ENCODE measurements around the gene ATOSB.

Gene ATOSB

DNA sequence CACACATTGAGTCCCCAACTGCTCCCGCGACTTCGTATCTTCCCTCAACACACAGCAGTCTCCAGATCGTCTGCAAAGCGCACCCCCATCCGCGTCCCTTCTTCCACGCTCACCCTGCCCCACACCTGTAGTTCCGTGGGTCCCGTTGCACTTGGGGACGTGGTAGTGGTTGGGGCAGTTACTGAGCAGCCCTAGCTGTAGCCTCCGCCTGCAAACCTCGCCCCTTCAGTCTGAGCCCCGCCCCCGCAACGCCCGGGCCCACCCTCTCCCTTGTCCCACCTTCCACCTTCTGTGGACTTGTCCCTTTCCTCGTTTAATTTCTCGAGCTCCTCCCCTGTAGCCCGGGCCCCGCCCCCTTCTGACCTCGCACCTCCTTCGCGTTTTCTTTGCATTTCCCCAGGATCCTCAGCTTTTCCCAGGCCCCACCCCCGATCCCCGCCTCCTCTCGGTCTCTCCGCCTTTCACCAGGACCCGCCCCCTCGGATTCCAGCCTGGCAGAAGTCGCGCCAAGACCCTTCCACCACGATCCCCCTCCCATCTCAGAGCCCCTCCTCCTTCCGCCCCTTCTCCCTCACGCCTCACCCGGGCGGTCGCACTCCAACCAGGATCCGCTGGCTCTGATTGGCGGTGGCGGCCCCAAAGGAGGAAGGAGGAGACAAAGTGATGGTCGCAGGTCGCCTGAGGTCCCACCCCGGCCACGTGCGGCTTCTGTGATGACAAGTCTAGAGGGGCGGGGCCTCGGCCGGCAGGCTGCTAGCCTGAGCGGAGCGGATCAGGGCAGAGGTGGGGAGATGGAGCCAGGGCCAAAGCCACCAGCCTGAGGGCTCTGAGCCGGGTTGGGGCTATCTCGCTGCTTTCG, at the start of gene ATOSB:
ATOSB (minus strand) TSS at position 183 of the 859 bp plus-strand sequence. CDS start 7,588 bp downstream, outside the sequence.
- Mint-ChIP-seq H3K4me3 (peak within 1 kb of the TSS; percentile 96), H3K9me3 (no peaks in the 10 kb centered on the region), H3K27me3 (ENCODE audit: low read depth, poor library complexity) (peaks cover 8% of the 10 kb centered on the region), H3K4me1 (peaks cover 54% of the 10 kb centered on the region), H3K27ac (peak within 1 kb of the TSS; percentile 99), H3K36me3 (ENCODE audit: low read depth) (peaks cover 4% of the 10 kb centered on the region)
- TF ChIP-seq, protein P1, sequence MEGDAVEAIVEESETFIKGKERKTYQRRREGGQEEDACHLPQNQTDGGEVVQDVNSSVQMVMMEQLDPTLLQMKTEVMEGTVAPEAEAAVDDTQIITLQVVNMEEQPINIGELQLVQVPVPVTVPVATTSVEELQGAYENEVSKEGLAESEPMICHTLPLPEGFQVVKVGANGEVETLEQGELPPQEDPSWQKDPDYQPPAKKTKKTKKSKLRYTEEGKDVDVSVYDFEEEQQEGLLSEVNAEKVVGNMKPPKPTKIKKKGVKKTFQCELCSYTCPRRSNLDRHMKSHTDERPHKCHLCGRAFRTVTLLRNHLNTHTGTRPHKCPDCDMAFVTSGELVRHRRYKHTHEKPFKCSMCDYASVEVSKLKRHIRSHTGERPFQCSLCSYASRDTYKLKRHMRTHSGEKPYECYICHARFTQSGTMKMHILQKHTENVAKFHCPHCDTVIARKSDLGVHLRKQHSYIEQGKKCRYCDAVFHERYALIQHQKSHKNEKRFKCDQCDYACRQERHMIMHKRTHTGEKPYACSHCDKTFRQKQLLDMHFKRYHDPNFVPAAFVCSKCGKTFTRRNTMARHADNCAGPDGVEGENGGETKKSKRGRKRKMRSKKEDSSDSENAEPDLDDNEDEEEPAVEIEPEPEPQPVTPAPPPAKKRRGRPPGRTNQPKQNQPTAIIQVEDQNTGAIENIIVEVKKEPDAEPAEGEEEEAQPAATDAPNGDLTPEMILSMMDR (IDR thresholded peaks at IDR 0.05), result no peak
- DNase-seq, result peak; percentile 100

- TF ChIP-seq, protein P1 (IDR thresholded peaks at IDR 0.05), result no peak
- Mint-ChIP-seq H3K4me1 (peaks cover 15% of the 10 kb centered on the region), H3K27me3 (ENCODE audit: low read depth, poor library complexity) (no peaks in the 10 kb centered on the region), H3K36me3 (ENCODE audit: low read depth) (no peaks in the 10 kb centered on the region), H3K27ac (no peak overlapping the region), H3K9me3 (peaks cover 10% of the 10 kb centered on the region), H3K4me3 (no peak overlapping the region)
- DNase-seq, result no peak
These were observed 49.0 kb upstream of the ATOSB start for GRCh38 chr9:35164711-35165110.

DNA sequence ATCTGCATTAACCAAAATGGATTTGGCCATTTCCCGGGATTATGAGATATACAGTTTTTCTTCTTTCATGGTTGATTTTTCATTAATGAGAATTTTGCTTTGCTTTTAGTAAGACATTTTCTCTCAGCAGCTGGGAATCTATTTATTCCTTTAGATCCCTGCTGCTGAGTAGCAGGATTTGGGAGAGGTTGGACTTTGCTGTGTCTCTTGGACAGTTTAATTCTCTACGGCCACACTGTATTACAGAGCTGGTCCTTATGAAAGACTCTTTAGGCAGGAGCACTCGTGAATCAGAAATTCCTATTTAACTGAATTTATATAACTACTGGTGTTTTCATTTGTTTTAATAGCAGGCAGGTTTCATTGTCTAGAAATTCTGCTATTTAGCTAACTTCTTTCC, 47.8 kb upstream of the ATOSB start:
- peak overlapping the region; percentile 95 for H3K4me3 Mint-ChIP-seq
- H3K9me3 Mint-ChIP-seq, result peaks cover 22% of the 10 kb centered on the region
- H3K27me3 Mint-ChIP-seq (ENCODE audit: low read depth, poor library complexity), result no peaks in the 10 kb centered on the region
- no peak for DNase-seq
- H3K4me1 Mint-ChIP-seq, result peaks cover 15% of the 10 kb centered on the region
- TF ChIP-seq, protein P1 (IDR thresholded peaks at IDR 0.05), result no peak
- no peaks in the 10 kb centered on the region for H3K36me3 Mint-ChIP-seq (ENCODE audit: low read depth)
- no peak overlapping the region for H3K27ac Mint-ChIP-seq

DNA sequence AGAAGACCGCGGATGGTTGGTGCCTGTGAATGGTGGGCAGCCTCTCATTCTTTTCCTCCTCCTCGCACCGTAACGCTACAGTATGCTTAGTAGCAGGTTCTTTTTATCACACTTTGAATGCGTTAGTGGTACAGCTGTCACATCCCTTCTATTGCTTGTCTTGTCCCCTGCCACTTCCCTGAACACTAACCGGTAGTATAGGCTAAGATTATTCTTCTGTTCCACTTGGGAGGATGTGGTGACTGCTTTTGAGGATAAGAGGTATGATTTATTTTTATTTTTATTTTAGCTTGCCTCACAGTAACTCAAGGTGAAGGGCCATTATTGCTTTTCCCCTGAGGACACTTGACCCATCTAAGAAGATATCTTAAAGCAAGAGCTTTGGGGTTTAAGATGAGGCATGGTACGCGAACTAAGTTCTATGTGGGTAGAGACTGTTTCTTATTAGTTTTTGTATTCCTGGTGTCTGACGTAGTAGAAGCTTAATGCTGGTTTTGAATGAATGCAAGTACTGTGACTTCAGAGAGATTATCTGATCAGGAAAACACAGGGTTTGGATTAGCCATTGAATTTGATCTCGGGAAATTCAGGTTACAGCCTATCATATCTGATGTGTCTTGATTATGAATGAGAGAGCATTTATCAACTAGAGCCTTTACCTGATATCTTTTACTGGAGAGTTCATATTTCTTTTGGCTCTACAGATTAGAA, 47.1 kb upstream of the ATOSB start:
- TF ChIP-seq, protein P1 (IDR thresholded peaks at IDR 0.05), result no peak
- H3K27me3 Mint-ChIP-seq (ENCODE audit: low read depth, poor library complexity), result no peaks in the 10 kb centered on the region
- peak overlapping the region; percentile 88 for H3K27ac Mint-ChIP-seq
- peaks cover 15% of the 10 kb centered on the region for H3K4me1 Mint-ChIP-seq
- no peak for DNase-seq
- no peaks in the 10 kb centered on the region for H3K36me3 Mint-ChIP-seq (ENCODE audit: low read depth)
- H3K4me3 Mint-ChIP-seq, result peak overlapping the region; percentile 95
- H3K9me3 Mint-ChIP-seq, result peaks cover 28% of the 10 kb centered on the region

GRCh38 chr9:35161713-35162604, 46.3 kb upstream of the ATOSB start, which contains the start of gene UNC13B:
Gene UNC13B (plus strand): TSS chr9:35162009. CDS start chr9:35162284, 275 bp downstream.
- H3K4me3 Mint-ChIP-seq, result peak within 1 kb of the TSS; percentile 95
- peaks cover 15% of the 10 kb centered on the region for H3K4me1 Mint-ChIP-seq
- peak; percentile 97 for DNase-seq
- H3K36me3 Mint-ChIP-seq (ENCODE audit: low read depth), result no peaks in the 10 kb centered on the region
- no peaks in the 10 kb centered on the region for H3K27me3 Mint-ChIP-seq (ENCODE audit: low read depth, poor library complexity)
- H3K9me3 Mint-ChIP-seq, result peaks cover 28% of the 10 kb centered on the region
- TF ChIP-seq, protein P1 (IDR thresholded peaks at IDR 0.05), result no peak
- H3K27ac Mint-ChIP-seq, result peak within 1 kb of the TSS; percentile 90

Data from nephron progenitor cell (in vitro differentiated cells).